Stimulated activated effector memory CD8-positive, alpha-beta T cell treated with anti-CD3 and anti-CD28 coated beads, Interleukin-12 subunit alpha, Interleukin-12 subunit beta, amount 100 ng/mL, for 72 hours (primary cell): Measurements from ENCODE around the gene PRICKLE4.

Source experiments
- ATAC-seq: fragments of 150-1000 bp; cut with Tn5 transposase; 2 replicates; pipeline ENCODE4 v1.10.0; 2021
- DNase-seq, 2 donors: peaks; one replicate each; pipeline ENCODE4 v3.0.0; 2021 to 2022; ENCODE audit warnings: low spot score in 2 of 2
- H3K27ac Mint-ChIP-seq: one replicate; pipeline ENCODE4 v1.8.0; 2022; ENCODE audit warnings: mild to moderate bottlenecking, mixed read lengths
- H3K36me3 Mint-ChIP-seq: one replicate; pipeline ENCODE4 v1.8.0; 2022; ENCODE audit warnings: mild to moderate bottlenecking, mixed read lengths
- H3K4me1 Mint-ChIP-seq: one replicate; pipeline ENCODE4 v1.8.0; 2022; ENCODE audit warnings: mixed read lengths
- H3K4me3 Mint-ChIP-seq: one replicate; pipeline ENCODE4 v1.8.0; 2022; ENCODE audit warnings: mild to moderate bottlenecking, mixed read lengths
- H3K9me3 Mint-ChIP-seq: one replicate; pipeline ENCODE4 v1.8.0; 2022; ENCODE audit warnings: mixed read lengths

PRICKLE4 gene

GRCh38 chr6:41824571-41825569 is 44.3 kb downstream of the PRICKLE4 start:
- ATAC-seq (no peak), DNase-seq (no peak)
- Mint-ChIP-seq H3K9me3 (no peaks in the 10 kb centered on the region), H3K4me1 (no peaks in the 10 kb centered on the region), H3K36me3 (peaks cover 4% of the 10 kb centered on the region), H3K27ac (no peak overlapping the region), H3K4me3 (no peak overlapping the region)

GRCh38 chr6:41826343-41827022 is 45.9 kb downstream of the PRICKLE4 start:
- H3K27ac Mint-ChIP-seq, result no peak overlapping the region
- H3K4me3 Mint-ChIP-seq, result no peak overlapping the region
- H3K4me1 Mint-ChIP-seq, result no peaks in the 10 kb centered on the region
- no peak for DNase-seq
- peaks cover 4% of the 10 kb centered on the region for H3K36me3 Mint-ChIP-seq
- H3K9me3 Mint-ChIP-seq, result no peaks in the 10 kb centered on the region
- no peak for ATAC-seq

- ATAC-seq, result no peak
- DNase-seq, result no peak
- H3K4me1 Mint-ChIP-seq, result no peaks in the 10 kb centered on the region
- no peaks in the 10 kb centered on the region for H3K9me3 Mint-ChIP-seq
- H3K4me3 Mint-ChIP-seq, result no peak overlapping the region
- no peak overlapping the region for H3K27ac Mint-ChIP-seq
- no peaks in the 10 kb centered on the region for H3K36me3 Mint-ChIP-seq
These were observed 51.7 kb downstream of the PRICKLE4 start for GRCh38 chr6:41832263-41832662.

DNA sequence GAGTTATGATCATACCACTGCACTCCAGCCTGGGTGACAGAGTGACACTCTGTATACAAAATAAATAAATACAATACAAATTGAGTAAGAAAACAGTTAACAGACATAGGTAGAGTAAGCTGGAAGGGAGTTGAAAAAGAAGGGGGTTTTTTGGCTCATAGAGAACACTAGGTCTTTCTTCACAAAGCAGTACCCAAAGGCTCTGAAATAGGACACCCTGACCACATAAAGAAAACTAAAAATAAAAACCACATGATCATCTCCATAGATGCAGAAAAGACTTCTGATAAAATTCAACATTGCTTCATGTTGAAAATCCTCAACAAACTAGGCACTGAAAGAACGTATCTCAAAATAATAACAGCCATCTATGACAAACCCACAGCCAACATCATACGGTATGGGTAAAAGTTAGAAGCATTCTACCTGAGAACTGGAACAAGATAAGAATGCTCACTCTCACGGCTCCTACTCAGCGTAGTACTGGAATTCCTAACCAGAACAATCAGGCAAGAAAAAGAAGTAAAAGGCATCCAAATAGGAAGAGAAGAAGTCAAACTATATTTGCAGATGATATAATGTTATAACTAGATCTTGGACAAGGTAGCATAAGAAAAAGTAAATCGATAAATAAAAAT is 55.6 kb downstream of the PRICKLE4 start:
- no peaks in the 10 kb centered on the region for H3K4me1 Mint-ChIP-seq
- ATAC-seq (no peak), DNase-seq (no peak)
- H3K9me3 Mint-ChIP-seq, result no peaks in the 10 kb centered on the region
- H3K27ac Mint-ChIP-seq, result no peak overlapping the region
- no peaks in the 10 kb centered on the region for H3K36me3 Mint-ChIP-seq
- no peak overlapping the region for H3K4me3 Mint-ChIP-seq

DNA sequence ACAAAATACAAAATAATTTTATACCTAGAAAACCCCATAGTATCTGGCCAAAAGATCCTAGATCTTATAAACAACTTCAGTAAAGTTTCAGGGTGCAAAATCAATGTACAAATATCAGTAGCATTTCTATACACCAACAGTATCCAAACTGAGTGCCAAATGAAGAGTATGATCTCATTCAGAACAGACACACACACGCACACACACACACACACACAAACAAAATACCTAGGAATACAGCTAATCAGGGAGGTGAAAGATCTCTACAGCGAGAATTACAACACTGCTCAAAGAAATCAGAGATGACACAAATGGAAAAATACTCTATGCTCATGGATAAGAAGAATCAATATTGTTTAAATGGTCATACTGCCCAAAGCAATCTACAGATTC is 56.1 kb downstream of the PRICKLE4 start:
- no peaks in the 10 kb centered on the region for H3K9me3 Mint-ChIP-seq
- no peaks in the 10 kb centered on the region for H3K36me3 Mint-ChIP-seq

More for the DNA sequence above, 56.1 kb downstream of the PRICKLE4 start:
- H3K4me3 Mint-ChIP-seq, result no peak overlapping the region
- no peaks in the 10 kb centered on the region for H3K4me1 Mint-ChIP-seq
- DNase-seq (no peak), ATAC-seq (no peak)
- H3K27ac Mint-ChIP-seq, result no peak overlapping the region
